ENCODE results near the gene CDCA4. TPM values are rescaled to one million over a fixed set of nuclear protein-coding genes. Genes with fewer than 3 reads are reported as not detected.

CDCA4 gene
- total and polyA plus RNA-seq, 2 donors (not counting 3 experiments of a cell fraction or from before 2014, with no cell fraction given): 29.9 to 44.5 TPM

DNA sequence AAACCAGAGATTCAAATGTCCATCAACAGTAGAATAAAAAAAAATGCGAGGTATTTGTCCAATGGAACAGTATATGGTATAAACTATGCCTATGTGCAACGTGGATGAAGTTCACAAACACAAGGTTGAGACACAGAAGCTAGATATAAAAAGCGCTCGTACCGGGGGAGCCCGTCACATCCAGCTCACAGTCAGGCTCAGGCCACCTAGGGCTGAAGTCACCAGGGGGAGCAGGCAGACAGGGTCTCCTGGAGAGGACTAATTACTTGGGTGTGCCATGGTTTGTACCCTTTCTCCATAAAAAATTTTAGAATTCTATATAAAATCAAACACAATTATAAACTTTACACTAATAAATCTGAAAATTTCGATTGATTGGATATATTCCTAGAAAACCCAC, 56.3 kb downstream of the CDCA4 start:
- Histone ChIP-seq H3K36me3 (ENCODE audit: control insufficient read depth in 2 of 2, extremely low read depth in 1 of 2, insufficient read depth in 2 of 2, low read length in 2 of 2) (no peaks in the 10 kb centered on the region), H3K9me1 (replicated peaks; ENCODE audit: control insufficient read depth, extremely low read depth, insufficient read depth, low read length) (no peaks in the 10 kb centered on the region), H3K27me3 (ENCODE audit: control insufficient read depth in 2 of 2, insufficient read depth in 2 of 2, low read length in 2 of 2) (no peaks in the 10 kb centered on the region), H3K79me2 (ENCODE audit: control insufficient read depth, insufficient read depth, low read length) (peaks cover 55% of the 10 kb centered on the region), H4K20me1 (replicated peaks; ENCODE audit: control insufficient read depth, extremely low read depth, insufficient read depth, low read length) (no peaks in the 10 kb centered on the region), H3K4me2 (ENCODE audit: insufficient read depth, low read length) (no peak overlapping the region), H3K4me3 (replicated peaks in 1 of 3; ENCODE audit: insufficient read depth in 1 of 3, low read depth in 1 of 3, low read length in 3 of 3) (no peak overlapping the region), H3K9me3 (replicated peaks; ENCODE audit: control insufficient read depth, insufficient read depth, low read length) (no peaks in the 10 kb centered on the region), H3K4me1 (ENCODE audit: control insufficient read depth, extremely low read depth, insufficient read depth, low read length) (peaks cover 34% of the 10 kb centered on the region), H3K9ac (replicated peaks; ENCODE audit: extremely low read depth, insufficient read depth, low read length) (no peak overlapping the region), H3K27ac (ENCODE audit: insufficient read depth, low read depth, low read length) (no peak overlapping the region), H2AFZ (ENCODE audit: low read depth, low read length) (no peak overlapping the region)
- ChIA-PET POLR2A (no interaction called here), CTCF (interaction anchor here (0.7 to 3.5 kb wide), 4 partner anchors 65 to 196 kb away, joined by 3 to 17 read pairs (median 4); no protein-coding TSS in a partner anchor)
- dilution Hi-C loops (cut with MboI; ENCODE audit: extremely low pct_ligation_motif_present, low sequenced_read_pairs): no loop called here
- DNase-seq (ENCODE audit: low read depth, low spot score) (no peak), FAIRE-seq (no peak)
- TF ChIP-seq FOS (IDR thresholded peaks at IDR 0.05; ENCODE audit: borderline replicate concordance, insufficient read depth, low read length) (no peak), GATA2 (IDR thresholded peaks at IDR 0.05; ENCODE audit: insufficient read depth, insufficient read length, low read depth, low read length) (no peak), EZH2 (IDR thresholded peaks at IDR 0.05; ENCODE audit: borderline replicate concordance, low read depth, low read length, severe bottlenecking) (no peak), POLR2A (IDR thresholded peaks at IDR 0.05; ENCODE audit: low read depth, low read length) (no peak), MYC (IDR thresholded peaks at IDR 0.05; ENCODE audit: low read depth, low read length) (no peak), POLR2AphosphoS5 (IDR thresholded peaks at IDR 0.05; ENCODE audit: insufficient read depth, low read depth, low read length) (no peak), JUN (IDR thresholded peaks at IDR 0.05; ENCODE audit: borderline replicate concordance, insufficient read depth, insufficient read length, low read depth) (no peak)
- TF ChIP-seq, protein P1, sequence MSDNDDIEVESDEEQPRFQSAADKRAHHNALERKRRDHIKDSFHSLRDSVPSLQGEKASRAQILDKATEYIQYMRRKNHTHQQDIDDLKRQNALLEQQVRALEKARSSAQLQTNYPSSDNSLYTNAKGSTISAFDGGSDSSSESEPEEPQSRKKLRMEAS (IDR thresholded peaks at IDR 0.05; ENCODE audit: insufficient read depth, insufficient read length): no peak
- TF ChIP-seq, protein P2, sequence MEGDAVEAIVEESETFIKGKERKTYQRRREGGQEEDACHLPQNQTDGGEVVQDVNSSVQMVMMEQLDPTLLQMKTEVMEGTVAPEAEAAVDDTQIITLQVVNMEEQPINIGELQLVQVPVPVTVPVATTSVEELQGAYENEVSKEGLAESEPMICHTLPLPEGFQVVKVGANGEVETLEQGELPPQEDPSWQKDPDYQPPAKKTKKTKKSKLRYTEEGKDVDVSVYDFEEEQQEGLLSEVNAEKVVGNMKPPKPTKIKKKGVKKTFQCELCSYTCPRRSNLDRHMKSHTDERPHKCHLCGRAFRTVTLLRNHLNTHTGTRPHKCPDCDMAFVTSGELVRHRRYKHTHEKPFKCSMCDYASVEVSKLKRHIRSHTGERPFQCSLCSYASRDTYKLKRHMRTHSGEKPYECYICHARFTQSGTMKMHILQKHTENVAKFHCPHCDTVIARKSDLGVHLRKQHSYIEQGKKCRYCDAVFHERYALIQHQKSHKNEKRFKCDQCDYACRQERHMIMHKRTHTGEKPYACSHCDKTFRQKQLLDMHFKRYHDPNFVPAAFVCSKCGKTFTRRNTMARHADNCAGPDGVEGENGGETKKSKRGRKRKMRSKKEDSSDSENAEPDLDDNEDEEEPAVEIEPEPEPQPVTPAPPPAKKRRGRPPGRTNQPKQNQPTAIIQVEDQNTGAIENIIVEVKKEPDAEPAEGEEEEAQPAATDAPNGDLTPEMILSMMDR (IDR thresholded peaks at IDR 0.05; ENCODE audit: extremely low read depth in 1 of 2, insufficient read depth in 1 of 2, low read depth in 1 of 2, low read length in 2 of 2): no peak
- intact Hi-C loops (cut with micrococcal nuclease): no loop called here
- no TSS peak for BruUV-seq (replicated peaks)

Other genes with a start within 250 kb of the CDCA4 start
- 172 and 191 TPM in 2 replicates for gene AKT1, start 225.3 kb downstream of the CDCA4 start, total RNA-seq
- gene AKT1, start 225.3 kb downstream of the CDCA4 start, polyA plus RNA-seq: 177 and 186 TPM in 2 replicates
- 3.8 and 4.0 TPM in 2 replicates for gene ZBTB42, start 220.0 kb downstream of the CDCA4 start, total RNA-seq
- gene ZBTB42, start 220.0 kb downstream of the CDCA4 start, polyA plus RNA-seq: 3.1 and 3.8 TPM in 2 replicates
- gene CEP170B, start 155.8 kb downstream of the CDCA4 start, total RNA-seq: 35.0 and 38.6 TPM in 2 replicates
- gene CEP170B, start 155.8 kb downstream of the CDCA4 start, polyA plus RNA-seq: 13.9 and 16.7 TPM in 2 replicates
- gene PLD4, start 96.2 kb downstream of the CDCA4 start, total RNA-seq: 0.05 and 0.11 TPM in 2 replicates
- 0.01 and 0.03 TPM in 2 replicates for gene PLD4, start 96.2 kb downstream of the CDCA4 start, polyA plus RNA-seq
- gene AHNAK2, start 42.7 kb downstream of the CDCA4 start, total RNA-seq: 68.7 and 81.9 TPM in 2 replicates
- gene AHNAK2, start 42.7 kb downstream of the CDCA4 start, polyA plus RNA-seq: 16.6 and 17.7 TPM in 2 replicates
- gene CLBA1, start 35.3 kb downstream of the CDCA4 start, total RNA-seq: 5.3 and 5.6 TPM in 2 replicates
- gene CLBA1, start 35.3 kb downstream of the CDCA4 start, polyA plus RNA-seq: 4.9 and 5.2 TPM in 2 replicates
- not detected in 2 replicates for gene GPR132, start 44.3 kb upstream of the CDCA4 start, total RNA-seq
- gene GPR132, start 44.3 kb upstream of the CDCA4 start, polyA plus RNA-seq: not detected in 2 replicates
- gene JAG2, start 147.7 kb upstream of the CDCA4 start, total RNA-seq: 128 and 139 TPM in 2 replicates
- 80.7 and 105 TPM in 2 replicates for gene JAG2, start 147.7 kb upstream of the CDCA4 start, polyA plus RNA-seq
- gene NUDT14, start 160.2 kb upstream of the CDCA4 start, total RNA-seq: 97.7 and 104 TPM in 2 replicates
- 103 and 129 TPM in 2 replicates for gene NUDT14, start 160.2 kb upstream of the CDCA4 start, polyA plus RNA-seq
- 57.7 and 63.1 TPM in 2 replicates for gene BTBD6, start 227.4 kb upstream of the CDCA4 start, total RNA-seq
- gene BTBD6, start 227.4 kb upstream of the CDCA4 start, polyA plus RNA-seq: 63.1 and 65.0 TPM in 2 replicates